Kidney glomerular epithelial cell (primary cell): ENCODE results near the gene CCHCR1.
"Not testable (repeated sequence)": the region's sequence is repeated elsewhere in the genome, so short reads cannot be mapped to it uniquely, and the experiment has no call there.

Source experiments
- DNase-seq: peaks from one replicate; lab custom pipeline; 2025; lab: John Stamatoyannopoulos, UW

The CCHCR1 gene

DNA sequence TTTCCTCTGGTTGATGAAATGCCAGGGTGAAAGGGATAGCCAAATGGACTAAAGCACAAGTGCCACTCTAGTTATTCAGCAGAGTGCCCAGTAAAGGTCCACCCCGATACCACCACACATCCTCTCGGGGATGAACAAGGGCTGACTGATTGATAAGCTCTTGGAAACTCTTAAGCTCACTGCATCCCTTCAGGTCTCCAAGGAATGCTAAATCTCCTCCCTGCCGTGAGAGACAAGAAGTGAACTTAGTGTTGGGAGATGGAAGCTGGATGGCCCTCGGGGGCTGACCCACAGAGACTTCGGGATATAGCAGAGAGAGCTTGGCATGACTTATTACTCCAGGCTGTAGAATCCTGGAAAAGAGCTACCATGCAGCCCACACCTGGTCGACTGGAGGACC is 26.3 kb upstream of the CCHCR1 start:
- DNase-seq: not testable (repeated sequence)

DNA sequence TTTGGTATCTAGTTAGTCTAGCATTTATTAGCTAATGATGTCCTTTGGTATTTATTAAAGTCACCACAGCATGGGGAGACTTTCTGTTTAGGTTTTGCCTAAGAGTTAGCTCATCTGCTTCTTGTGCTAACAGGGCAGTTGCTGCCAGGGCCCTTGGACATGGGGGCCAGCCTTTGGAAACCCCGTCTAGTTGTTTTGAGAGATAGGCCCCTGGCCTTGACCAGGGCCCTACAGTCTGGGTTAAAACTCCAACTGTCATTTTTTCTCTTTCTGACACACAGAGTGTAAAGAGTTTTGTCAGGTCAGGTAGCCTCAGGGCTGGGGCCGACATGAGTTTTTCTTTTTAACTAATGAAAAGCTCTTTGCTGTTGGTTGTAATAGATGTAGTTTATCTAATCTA is 25.7 kb upstream of the CCHCR1 start:
- not testable (repeated sequence) for DNase-seq

DNA sequence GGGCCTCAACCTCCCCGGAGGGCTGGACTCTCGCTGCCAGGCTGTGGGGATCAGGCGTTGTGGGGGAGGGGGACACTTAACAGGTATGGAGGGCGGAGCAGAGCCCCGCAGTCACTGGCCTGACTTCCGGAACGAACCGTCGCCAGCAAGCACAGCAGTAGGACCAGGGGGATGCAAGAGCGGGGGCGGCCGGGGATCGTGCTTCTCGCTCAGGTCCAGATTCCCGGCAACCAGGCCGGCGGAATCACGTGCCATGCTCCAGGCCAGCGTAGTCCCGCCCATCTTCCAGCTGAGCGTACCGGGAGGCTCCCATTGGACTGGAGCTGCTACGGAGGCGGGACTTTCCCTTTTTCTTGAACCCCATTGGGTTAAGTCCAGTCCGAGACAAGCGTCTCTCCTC is 22.9 kb upstream of the CCHCR1 start:
- DNase-seq: no peak

DNA sequence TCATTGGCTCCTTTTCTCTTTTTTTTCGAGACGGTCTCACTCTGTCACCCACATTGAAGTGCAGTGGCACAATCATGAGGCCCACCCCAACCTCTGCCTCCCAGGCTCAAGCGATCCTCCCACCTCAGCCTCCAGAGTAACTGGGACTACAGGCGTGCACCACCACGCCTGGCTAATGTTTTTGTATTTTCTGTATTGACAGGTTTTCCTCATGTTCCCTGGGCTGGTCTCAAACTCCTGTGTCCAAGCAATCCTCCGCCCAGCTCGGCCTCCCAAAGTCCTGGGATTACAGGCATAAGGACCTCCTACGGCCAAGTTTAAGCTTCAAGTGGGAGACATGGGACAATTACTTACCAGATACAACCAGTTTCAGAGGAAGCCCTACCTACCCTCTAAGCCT is 22.3 kb upstream of the CCHCR1 start:
- DNase-seq: no peak

- DNase-seq: no peak
Observed at GRCh38 chr6:31179042-31179386, 21.4 kb upstream of the CCHCR1 start.

- DNase-seq: no peak
Observed at GRCh38 chr6:31178143-31179041, 20.8 kb upstream of the CCHCR1 start.

GRCh38 chr6:31175971-31176370 is 18.4 kb upstream of the CCHCR1 start:
- DNase-seq: no peak

- DNase-seq: no peak
Observed at GRCh38 chr6:31174378-31174777, 16.8 kb upstream of the CCHCR1 start.

DNA sequence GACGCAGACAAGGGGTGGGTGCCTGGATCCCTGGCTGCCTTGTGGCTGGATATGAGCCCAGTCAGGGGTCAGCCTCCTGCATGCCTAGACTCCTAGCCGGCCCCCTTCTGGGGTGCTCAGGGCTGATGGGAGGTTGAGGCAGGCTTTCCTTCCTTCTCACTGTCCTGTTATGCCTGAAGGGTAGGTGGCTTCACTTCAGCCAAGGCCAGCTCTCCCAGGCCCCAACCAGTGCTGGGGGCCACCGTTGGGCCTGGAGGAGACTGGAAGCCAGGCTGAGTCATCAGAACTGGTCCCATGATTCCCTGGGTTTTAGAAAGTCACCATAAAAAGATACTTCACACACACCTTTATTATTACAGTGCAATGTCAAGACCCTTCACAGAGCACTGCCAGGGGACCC is 15.8 kb upstream of the CCHCR1 start:
- DNase-seq: no peak

DNA sequence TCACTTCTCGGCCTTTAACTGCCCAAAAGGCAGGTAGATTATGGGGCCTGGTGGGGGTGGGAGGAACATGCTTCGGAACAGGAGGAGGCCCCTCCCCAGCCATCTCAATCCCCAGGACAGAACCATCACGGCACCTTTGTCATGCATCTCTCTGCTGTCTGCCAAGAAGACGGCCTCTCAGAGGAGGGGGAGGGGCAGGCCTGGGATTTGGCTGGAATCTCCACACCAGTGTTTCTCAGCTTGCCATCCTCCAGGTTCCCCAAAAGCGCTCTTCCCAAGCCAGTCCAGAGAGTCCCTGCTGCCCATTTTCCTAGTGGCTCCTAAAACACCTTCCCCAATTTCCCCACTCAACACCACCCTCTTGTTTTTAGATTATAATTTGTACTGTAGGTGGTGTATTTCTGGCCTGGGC is 15.4 kb upstream of the CCHCR1 start:
- no peak for DNase-seq

- no peak for DNase-seq
Observed at GRCh38 chr6:31171931-31172905, 14.6 kb upstream of the CCHCR1 start.

- DNase-seq: no peak
Observed at GRCh38 chr6:31170987-31171671, 13.5 kb upstream of the CCHCR1 start.

DNA sequence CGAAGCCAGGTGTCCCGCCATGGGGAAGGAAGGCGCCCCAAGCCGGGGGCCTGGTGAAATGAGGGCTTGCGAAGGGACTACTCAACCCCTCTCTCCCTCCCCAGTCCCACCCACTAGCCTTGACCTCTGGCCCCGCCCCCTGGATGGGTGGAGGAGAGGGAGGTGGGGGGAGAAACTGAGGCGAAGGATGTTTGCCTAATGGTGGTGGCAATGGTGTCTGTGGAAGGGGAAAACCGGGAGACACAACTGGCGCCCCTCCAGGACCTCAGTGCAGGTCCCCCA is 12.9 kb upstream of the CCHCR1 start, which contains the start of gene POU5F1:
Gene POU5F1, minus strand, starts transcription at position 83 of the 282 bp plus-strand sequence. Its CDS starts 62 bp downstream, at position 21.
- DNase-seq: no peak

DNA sequence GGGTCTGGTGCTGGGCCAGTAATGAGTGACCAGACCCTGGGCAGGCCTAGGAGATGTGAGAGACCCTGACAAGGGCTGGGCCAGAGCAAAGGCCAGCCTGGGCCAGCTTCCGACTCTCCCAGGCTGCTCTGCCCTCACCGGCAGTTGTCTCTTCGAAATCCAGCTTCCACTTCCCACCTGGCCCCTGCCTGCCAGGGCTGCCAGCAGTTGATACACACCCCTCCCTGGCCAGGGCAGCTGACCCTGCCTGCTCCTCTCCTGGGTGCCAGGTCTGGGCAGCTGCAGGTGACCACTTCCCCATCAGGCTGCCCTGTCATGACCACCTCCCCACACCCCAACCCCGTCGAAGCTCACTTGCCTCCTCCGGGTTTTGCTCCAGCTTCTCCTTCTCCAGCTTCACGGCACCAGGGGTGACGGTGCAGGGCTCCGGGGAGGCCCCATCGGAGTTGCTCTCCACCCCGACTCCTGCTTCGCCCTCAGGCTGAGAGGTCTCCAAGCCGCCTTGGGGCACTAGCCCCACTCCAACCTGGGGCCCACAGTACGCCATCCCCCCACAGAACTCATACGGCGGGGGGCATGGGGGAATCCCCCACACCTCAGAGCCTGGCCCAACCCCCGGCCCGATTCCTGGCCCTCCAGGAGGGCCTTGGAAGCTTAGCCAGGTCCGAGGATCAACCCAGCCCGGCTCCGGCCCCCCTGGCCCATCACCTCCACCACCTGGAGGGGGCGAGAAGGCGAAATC is 12.4 kb upstream of the CCHCR1 start:
- DNase-seq: not testable (repeated sequence)

DNA sequence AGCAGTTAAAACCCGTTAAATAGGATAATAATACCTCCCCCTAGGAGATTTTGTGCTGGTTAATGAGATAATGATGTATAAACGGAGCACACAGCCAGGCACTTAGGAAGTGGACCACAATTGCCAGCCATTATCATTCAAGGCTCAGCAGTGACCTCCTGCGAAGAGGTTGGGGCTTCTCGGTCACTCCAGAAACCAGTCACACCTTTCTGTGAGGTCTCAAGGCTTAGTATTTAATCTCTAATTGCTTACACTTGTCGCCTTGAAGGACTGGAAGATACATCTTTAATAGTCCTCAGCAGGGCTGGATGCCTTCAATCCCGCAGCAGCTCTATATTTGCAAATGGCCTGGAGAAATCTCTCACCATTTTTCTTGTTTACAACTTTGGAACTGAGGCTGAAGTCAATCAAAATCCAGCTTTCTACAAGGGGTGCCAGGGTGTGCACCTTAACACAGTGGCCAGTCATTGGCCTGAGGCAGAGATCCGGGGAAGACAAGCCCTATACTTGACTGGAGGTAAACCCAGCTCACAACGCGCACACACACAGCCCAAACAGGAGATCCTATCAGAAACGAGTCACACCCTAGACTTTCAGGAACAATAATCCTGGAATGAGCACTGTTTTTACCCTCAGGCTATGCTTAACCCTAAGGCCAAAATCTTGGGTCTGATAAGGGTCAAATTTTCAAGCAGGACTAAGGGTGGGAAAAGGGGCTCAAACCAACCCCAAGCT is 11.7 kb upstream of the CCHCR1 start:
- no peak for DNase-seq

GRCh38 chr6:31168606-31169005 is 11.0 kb upstream of the CCHCR1 start:
- no peak for DNase-seq

DNA sequence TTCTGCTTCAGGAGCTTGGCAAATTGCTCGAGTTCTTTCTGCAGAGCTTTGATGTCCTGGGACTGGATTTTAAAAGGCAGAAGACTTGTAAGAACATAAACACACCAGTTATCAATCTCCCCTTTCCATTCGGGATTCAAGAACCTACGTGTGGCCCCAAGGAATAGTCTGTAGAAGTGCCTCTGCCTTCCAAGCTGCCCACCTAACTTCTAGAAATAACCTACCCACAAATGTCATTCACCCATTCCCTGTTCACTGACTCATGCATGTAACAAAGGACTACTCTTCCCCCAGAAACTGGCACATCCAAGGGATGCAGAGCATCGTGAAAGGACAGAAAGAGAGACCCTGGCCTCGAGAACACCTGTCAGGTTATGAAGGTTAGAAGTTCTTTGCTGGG is 8.4 kb upstream of the CCHCR1 start:
- no peak for DNase-seq

GRCh38 chr6:31165064-31165832 is 7.6 kb upstream of the CCHCR1 start:
- DNase-seq: not testable (repeated sequence)

DNA sequence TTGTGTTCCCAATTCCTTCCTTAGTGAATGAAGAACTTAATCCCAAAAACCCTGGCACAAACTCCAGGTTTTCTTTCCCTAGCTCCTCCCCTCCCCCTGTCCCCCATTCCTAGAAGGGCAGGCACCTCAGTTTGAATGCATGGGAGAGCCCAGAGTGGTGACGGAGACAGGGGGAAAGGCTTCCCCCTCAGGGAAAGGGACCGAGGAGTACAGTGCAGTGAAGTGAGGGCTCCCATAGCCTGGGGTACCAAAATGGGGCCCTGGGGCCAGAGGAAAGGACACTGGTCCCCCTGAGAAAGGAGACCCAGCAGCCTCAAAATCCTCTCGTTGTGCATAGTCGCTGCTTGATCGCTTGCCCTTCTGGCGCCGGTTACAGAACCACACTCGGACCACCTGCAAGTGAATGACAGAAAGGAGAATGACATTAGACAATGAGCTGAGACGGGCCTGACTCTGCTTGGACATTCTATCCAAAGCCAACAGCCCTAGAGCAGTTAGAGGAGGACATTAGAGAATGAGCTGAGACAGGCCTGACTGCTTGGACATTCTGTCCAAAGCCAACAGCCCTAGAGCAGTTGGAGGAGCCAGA is 7.0 kb upstream of the CCHCR1 start:
- not testable (repeated sequence) for DNase-seq

GRCh38 chr6:31163922-31164321 is 6.3 kb upstream of the CCHCR1 start:
- no peak for DNase-seq
